SK-N-SH treated with all-trans-retinoic acid at 6 μM for 48 hours (cell line): ENCODE measurements around the gene ZNF778.

Experiments
- ATAC-seq: fragments of 200-7000 bp; cut with Tn5 transposase; 3 replicates; pipeline ENCODE4 v1.9.1; 2020; ENCODE audit warnings: mild to moderate bottlenecking, moderate library complexity
- ARNTL ChIP-seq: fragments of 450-650 bp; formaldehyde crosslinking; IDR thresholded peaks from 2 replicates; pipeline ENCODE4 v1.5.0; 2020; ENCODE audit warnings: low read depth, mild to moderate bottlenecking, moderate library complexity, borderline replicate concordance
- CSDC2 ChIP-seq: fragments of 250-450 bp; sonication (Bioruptor Pico); IDR thresholded peaks from 2 replicates; pipeline ENCODE4 v1.5.0; 2020; ENCODE audit warnings: mild to moderate bottlenecking, moderate library complexity
- ESRRG ChIP-seq: fragments of 250-450 bp; sonication (Bioruptor Pico); IDR thresholded peaks from 2 replicates; pipeline ENCODE4 v1.6.1; 2021; ENCODE audit warnings: mild to moderate bottlenecking
- GLIS3 ChIP-seq: fragments of 250-450 bp; sonication (Bioruptor Pico); IDR thresholded peaks from 2 replicates; pipeline ENCODE4 v1.5.0; 2020; ENCODE audit warnings: mild to moderate bottlenecking, moderate library complexity
- ISL1 ChIP-seq: fragments of 250-450 bp; sonication (Bioruptor Pico); IDR thresholded peaks from 2 replicates; pipeline ENCODE4 v2.1.2; 2022; ENCODE audit warnings: mild to moderate bottlenecking, moderate library complexity
- OSR1 ChIP-seq: fragments of 250-450 bp; sonication (Bioruptor Pico); IDR thresholded peaks from 2 replicates; pipeline ENCODE4 v1.8.0; 2022; ENCODE audit warnings: moderate library complexity, mild to moderate bottlenecking, inconsistent platforms
- RARB ChIP-seq: fragments of 250-450 bp; sonication (Bioruptor Pico); IDR thresholded peaks from 2 replicates; pipeline ENCODE4 v1.8.0; 2021; ENCODE audit warnings: mild to moderate bottlenecking, moderate library complexity
- SNAI2 ChIP-seq: fragments of 250-450 bp; sonication (Bioruptor Pico); IDR thresholded peaks from 2 replicates; pipeline ENCODE4 v1.5.0; 2020; ENCODE audit warnings: mild to moderate bottlenecking, moderate library complexity
- TCF4 ChIP-seq: fragments of 250-450 bp; sonication (Bioruptor Pico); IDR thresholded peaks from 2 replicates; pipeline ENCODE4 v1.8.0; 2021; ENCODE audit warnings: mild to moderate bottlenecking, moderate library complexity, borderline replicate concordance
- TOX ChIP-seq: fragments of 250-450 bp; sonication (Bioruptor Pico); IDR thresholded peaks from 2 replicates; pipeline ENCODE4 v1.8.0; 2021; ENCODE audit warnings: mild to moderate bottlenecking, moderate library complexity, borderline replicate concordance
- ZC3H10 ChIP-seq: fragments of 250-450 bp; sonication (Bioruptor Pico); IDR thresholded peaks from 2 replicates; pipeline ENCODE4 v1.5.1; 2021; ENCODE audit warnings: mild to moderate bottlenecking, moderate library complexity
- ZFP3 ChIP-seq: fragments of 250-450 bp; sonication (Bioruptor Pico); IDR thresholded peaks from 2 replicates; pipeline ENCODE4 v1.5.0; 2020; ENCODE audit warnings: mild to moderate bottlenecking, moderate library complexity
- ZFP30 ChIP-seq: fragments of 450-650 bp; formaldehyde crosslinking; IDR thresholded peaks from 2 replicates; pipeline ENCODE4 v1.5.0; 2022; ENCODE audit warnings: mild to moderate bottlenecking, moderate library complexity
- ZNF565 ChIP-seq: fragments of 450-650 bp; formaldehyde crosslinking; conservative IDR thresholded peaks from 2 replicates; pipeline ENCODE4 v1.5.0; 2020; ENCODE audit warnings: low read depth, mild to moderate bottlenecking, moderate library complexity
- TF ChIP-seq, protein P1 (sequence below): fragments of 250-450 bp; sonication (Bioruptor Pico); IDR thresholded peaks from 2 replicates; pipeline ENCODE4 v1.8.0; 2020; ENCODE audit warnings: mild to moderate bottlenecking, moderate library complexity, borderline replicate concordance
- TF ChIP-seq, protein P2 (sequence below): fragments of 250-450 bp; sonication (Bioruptor Pico); IDR thresholded peaks from 2 replicates; pipeline ENCODE4 v1.5.1; 2020; ENCODE audit warnings: low read depth, mild to moderate bottlenecking, moderate library complexity
- TF ChIP-seq, protein P3 (sequence below): fragments of 250-450 bp; sonication (Bioruptor Pico); IDR thresholded peaks from 2 replicates; pipeline ENCODE4 v1.8.0; 2021; ENCODE audit warnings: low read depth, mild to moderate bottlenecking, moderate library complexity, borderline replicate concordance

Gene ZNF778

DNA sequence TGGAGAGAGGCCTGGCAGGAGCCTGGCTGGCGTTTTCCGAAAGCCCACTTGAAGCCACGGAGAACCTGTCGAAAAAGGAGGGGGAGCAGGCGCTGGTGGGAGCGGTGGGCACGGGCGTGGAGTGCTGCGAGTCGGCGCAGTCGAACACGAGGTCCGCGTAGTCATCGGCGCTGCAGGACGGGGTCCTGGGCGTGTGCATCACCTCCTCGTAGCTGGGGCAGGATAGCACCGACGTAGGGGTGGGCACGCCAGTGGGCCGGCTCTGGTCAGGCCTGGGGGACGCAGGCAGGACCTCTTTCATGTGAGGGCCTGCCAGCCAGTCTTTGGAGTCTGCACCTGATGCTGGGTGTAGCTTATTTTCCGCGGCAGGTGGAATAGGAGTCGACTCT is 63.7 kb downstream of the ZNF778 start (continued):
- TF ChIP-seq ISL1 (CRISPR knock-in tag) (no peak), RARB (CRISPR knock-in tag) (no peak), OSR1 (CRISPR knock-in tag) (no peak), ZFP3 (CRISPR knock-in tag) (no peak), CSDC2 (CRISPR knock-in tag) (no peak)
- TF ChIP-seq, protein P1, sequence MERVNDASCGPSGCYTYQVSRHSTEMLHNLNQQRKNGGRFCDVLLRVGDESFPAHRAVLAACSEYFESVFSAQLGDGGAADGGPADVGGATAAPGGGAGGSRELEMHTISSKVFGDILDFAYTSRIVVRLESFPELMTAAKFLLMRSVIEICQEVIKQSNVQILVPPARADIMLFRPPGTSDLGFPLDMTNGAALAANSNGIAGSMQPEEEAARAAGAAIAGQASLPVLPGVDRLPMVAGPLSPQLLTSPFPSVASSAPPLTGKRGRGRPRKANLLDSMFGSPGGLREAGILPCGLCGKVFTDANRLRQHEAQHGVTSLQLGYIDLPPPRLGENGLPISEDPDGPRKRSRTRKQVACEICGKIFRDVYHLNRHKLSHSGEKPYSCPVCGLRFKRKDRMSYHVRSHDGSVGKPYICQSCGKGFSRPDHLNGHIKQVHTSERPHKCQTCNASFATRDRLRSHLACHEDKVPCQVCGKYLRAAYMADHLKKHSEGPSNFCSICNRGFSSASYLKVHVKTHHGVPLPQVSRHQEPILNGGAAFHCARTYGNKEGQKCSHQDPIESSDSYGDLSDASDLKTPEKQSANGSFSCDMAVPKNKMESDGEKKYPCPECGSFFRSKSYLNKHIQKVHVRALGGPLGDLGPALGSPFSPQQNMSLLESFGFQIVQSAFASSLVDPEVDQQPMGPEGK (CRISPR knock-in tag): no peak

DNA sequence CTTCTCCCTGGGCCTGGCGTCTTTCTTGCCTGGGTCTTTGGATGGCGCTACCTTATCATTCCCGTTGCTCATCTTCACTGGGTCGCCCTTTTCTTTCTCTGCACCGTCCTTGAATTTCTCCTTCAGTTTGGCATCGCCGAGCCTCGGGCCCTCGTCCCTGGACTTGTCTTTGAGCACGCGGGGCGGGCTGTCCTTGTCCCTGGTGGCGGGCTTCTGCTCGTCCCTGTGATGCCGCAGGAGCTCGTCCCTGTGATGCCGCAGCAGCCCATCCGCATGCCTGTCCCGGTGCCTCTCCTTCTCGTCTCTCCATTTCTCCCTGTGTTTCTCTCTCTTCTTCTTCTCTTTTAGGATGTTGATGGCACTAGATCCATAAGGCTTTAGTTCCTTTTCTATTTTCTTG is 64.3 kb downstream of the ZNF778 start:
- TF ChIP-seq CSDC2 (CRISPR knock-in tag) (no peak), TCF4 (CRISPR knock-in tag) (no peak), ARNTL (CRISPR knock-in tag) (no peak), GLIS3 (CRISPR knock-in tag) (no peak)
- TF ChIP-seq, protein P2, sequence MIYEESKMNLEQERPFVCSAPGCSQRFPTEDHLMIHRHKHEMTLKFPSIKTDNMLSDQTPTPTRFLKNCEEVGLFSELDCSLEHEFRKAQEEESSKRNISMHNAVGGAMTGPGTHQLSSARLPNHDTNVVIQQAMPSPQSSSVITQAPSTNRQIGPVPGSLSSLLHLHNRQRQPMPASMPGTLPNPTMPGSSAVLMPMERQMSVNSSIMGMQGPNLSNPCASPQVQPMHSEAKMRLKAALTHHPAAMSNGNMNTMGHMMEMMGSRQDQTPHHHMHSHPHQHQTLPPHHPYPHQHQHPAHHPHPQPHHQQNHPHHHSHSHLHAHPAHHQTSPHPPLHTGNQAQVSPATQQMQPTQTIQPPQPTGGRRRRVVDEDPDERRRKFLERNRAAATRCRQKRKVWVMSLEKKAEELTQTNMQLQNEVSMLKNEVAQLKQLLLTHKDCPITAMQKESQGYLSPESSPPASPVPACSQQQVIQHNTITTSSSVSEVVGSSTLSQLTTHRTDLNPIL (CRISPR knock-in tag): no peak
- TF ChIP-seq, protein P3, sequence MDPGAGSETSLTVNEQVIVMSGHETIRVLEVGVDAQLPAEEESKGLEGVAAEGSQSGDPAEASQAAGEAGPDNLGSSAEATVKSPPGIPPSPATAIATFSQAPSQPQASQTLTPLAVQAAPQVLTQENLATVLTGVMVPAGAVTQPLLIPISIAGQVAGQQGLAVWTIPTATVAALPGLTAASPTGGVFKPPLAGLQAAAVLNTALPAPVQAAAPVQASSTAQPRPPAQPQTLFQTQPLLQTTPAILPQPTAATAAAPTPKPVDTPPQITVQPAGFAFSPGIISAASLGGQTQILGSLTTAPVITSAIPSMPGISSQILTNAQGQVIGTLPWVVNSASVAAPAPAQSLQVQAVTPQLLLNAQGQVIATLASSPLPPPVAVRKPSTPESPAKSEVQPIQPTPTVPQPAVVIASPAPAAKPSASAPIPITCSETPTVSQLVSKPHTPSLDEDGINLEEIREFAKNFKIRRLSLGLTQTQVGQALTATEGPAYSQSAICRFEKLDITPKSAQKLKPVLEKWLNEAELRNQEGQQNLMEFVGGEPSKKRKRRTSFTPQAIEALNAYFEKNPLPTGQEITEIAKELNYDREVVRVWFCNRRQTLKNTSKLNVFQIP: no peak
- TF ChIP-seq, protein P1 (CRISPR knock-in tag): no peak
- ATAC-seq: no peak

DNA sequence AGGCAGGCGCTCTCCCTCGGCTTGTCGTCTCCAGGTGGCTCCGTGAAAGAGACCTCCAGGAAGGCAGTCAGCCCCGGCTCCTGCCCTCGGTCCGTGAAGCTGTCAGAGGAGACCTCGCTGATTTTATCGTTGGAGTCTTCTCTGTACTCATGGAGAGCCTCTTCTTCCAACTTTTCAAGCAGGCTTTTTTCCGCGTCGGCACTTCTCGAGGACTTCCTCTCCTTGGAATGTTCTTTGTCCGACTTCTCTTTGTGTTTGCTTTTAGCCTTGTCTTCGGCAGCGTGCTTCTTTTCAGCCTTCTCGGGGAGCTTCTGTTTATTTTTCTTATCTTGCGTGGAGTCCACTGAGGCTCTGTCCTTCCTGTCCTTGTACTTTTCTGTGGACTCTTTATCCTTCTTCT is 65.0 kb downstream of the ZNF778 start:
- TF ChIP-seq ZFP30 (CRISPR knock-in tag): no peak
- ATAC-seq: no peak

DNA sequence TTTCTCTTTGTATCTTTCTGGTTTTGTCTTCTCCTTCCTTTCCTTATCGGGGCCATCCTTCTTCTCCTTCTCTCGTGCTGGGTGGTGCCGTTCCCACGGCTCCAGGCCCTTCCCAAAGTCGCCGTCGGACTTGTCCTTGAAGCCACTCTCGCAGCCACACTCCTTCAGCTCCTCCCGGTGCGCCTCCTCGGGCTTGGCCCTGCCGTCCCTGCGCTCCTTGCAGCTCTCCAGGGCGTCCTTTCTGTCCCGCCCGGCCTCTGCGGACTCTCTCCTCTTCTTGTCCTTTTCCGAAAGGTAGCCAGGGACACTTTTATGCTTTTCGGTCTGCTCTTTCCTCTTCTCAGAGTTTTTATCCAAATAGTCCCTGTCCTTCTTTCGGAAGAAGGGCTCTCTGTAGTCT is 65.9 kb downstream of the ZNF778 start:
- no peak for ATAC-seq
- TF ChIP-seq RARB (CRISPR knock-in tag) (no peak), ZFP3 (CRISPR knock-in tag) (no peak), TOX (no peak), CSDC2 (CRISPR knock-in tag) (no peak), SNAI2 (CRISPR knock-in tag) (no peak), ZC3H10 (CRISPR knock-in tag) (no peak), ZNF565 (CRISPR knock-in tag) (no peak), TCF4 (CRISPR knock-in tag) (no peak)
- TF ChIP-seq, protein P3: no peak

DNA sequence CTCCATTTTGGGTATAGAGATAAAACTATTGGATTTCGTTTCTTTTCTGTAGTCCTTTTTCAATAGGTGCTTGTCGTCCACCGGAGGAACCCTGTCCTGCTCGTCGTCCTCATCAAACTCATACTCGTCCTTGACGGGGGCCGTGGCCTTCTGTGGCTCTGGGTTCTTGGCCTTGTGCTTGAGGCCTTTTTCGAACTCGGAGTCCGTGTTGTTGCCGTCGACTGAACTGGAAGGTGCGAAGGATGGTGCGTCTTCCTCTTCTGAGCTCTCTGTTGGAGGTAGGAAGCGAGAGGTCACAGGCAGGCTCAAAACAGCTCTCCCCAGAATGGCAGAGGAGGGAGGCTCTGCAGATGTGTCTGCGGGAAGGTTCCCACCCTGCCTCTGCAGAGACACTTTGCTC is 67.9 kb downstream of the ZNF778 start:
- ATAC-seq: no peak

More for the DNA sequence above, 67.9 kb downstream of the ZNF778 start:
- no peak for TF ChIP-seq RARB (CRISPR knock-in tag)
- TF ChIP-seq, protein P3: no peak
- no peak for TF ChIP-seq ZC3H10 (CRISPR knock-in tag)
- TF ChIP-seq ESRRG: no peak
- TF ChIP-seq, all 23 proteins: peak for 0
